Natural killer cell treated with Interleukin-12 subunit alpha and Interleukin-12 subunit beta and Interleukin-15 and Interleukin-18, amount 100 ng/mL, for 72 hours (primary cell): Measurements from ENCODE around the gene DPH1. TPM values are rescaled to one million over a fixed set of nuclear protein-coding genes. Genes with fewer than 3 reads are reported as not detected.

Experiments
- ATAC-seq, 2 donors: fragments of 150-1000 bp; cut with Tn5 transposase in 1 of 2; sonication (Bioruptor Pico), chemical (Tn5 transposase) in 1 of 2; 2 replicates each; pipeline ENCODE4 v1.10.0; 2021
- DNase-seq: peaks from one replicate; pipeline ENCODE4 v3.0.0; 2022; ENCODE audit warnings: low spot score
- H3K27ac Mint-ChIP-seq, 2 donors: 1 replicate in 1 of 2; 2 replicates in 1 of 2; pipeline ENCODE4 v1.8.0; 2022; ENCODE audit warnings: mixed read lengths in 2 of 2, mild to moderate bottlenecking in 1 of 2, moderate library complexity in 1 of 2
- H3K27me3 Mint-ChIP-seq, 2 donors: 1 replicate in 1 of 2; 2 replicates in 1 of 2; pipeline ENCODE4 v1.8.0; 2022; ENCODE audit warnings: mixed read lengths in 2 of 2
- H3K36me3 Mint-ChIP-seq: one replicate; pipeline ENCODE4 v1.8.0; 2022; ENCODE audit warnings: mixed read lengths
- H3K4me1 Mint-ChIP-seq, 2 donors: 1 replicate in 1 of 2; 2 replicates in 1 of 2; pipeline ENCODE4 v1.8.0; 2022; ENCODE audit warnings: low read depth in 2 of 2, mixed read lengths in 2 of 2, mild to moderate bottlenecking in 1 of 2
- H3K4me3 Mint-ChIP-seq: one replicate; pipeline ENCODE4 v1.8.0; 2022; ENCODE audit warnings: mixed read lengths
- H3K9me3 Mint-ChIP-seq: 2 replicates; pipeline ENCODE4 v1.8.0; 2022; ENCODE audit warnings: mixed read lengths
- total RNA-seq, 2 donors: library from RNA; stranded (reverse); gene quantifications; one replicate each; pipeline ENCODE4 v1.2.3, GENCODE V29; 2022

The DPH1 gene
- total RNA-seq, 2 donors from 2014 or later = 32.5 to 34.7 TPM

DNA sequence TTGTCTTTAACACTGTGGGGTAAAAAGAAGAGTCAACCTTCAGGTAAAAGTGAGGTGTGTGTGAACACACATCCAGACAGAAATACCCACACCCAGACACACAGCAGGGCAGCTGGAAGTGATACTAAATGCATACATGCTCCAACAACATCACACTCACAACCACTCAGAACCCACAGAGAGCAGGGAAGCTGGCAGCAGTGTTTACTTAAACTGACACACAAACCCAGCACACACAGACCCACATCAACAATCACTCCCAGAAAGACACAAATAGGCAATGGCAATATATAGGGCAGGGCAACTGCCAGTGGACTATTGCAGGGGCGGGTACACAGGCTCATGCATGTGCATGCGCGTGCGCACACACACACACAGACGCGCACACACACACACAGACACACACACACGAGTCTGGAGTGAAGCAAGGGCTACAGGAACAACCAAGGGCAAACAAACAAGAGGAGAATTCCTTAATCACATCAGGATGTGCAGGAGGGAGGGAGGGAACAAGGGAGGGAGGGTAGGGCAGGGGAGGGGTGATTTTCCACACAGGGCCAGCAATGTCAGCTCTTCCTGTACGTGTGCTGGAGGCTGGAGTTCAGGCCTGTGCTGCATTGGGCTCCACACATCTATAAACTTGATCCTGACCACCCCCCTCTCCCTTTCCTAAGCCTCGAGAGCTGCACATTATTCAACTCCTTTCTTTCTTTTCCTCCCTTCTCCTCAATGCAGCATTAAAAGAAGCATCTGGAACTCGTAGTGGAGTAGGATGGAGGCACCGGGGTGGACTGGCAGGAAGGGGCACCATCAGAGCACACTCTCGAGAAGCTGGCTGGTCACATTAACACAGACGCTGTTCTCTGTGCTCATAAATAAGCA is 55.1 kb downstream of the DPH1 start:
- Mint-ChIP-seq H3K4me1 (peaks cover 66 to 80% of the 10 kb centered on the region in 2 donors), H3K27me3 (no peaks in the 10 kb centered on the region), H3K9me3 (no peaks in the 10 kb centered on the region), H3K36me3 (no peaks in the 10 kb centered on the region), H3K4me3 (peak overlapping the region; percentile 27), H3K27ac (peak overlapping the region; percentile 57 to 66)
- ATAC-seq (no peak), DNase-seq (no peak)

DNA sequence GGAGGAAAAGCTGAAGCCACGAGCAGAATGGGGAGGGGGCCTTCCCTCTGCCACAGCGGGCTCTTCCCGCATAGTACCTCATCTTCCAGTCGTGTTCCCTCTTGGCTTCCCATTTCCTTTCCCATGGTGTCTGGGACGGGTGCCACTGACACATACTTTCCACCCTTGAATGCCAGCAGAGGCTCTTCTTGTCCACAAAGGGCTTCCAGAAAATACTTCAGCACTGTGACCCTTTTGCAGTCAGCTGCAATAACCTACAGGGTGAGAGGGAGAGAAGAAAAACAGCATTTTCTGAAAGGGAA is 55.6 kb downstream of the DPH1 start:
- Mint-ChIP-seq H3K4me1 (peaks cover 70 to 86% of the 10 kb centered on the region in 2 donors), H3K4me3 (no peak overlapping the region), H3K27ac (no peak overlapping the region), H3K36me3 (no peaks in the 10 kb centered on the region), H3K27me3 (no peaks in the 10 kb centered on the region), H3K9me3 (no peaks in the 10 kb centered on the region)
- DNase-seq (no peak), ATAC-seq (no peak)

DNA sequence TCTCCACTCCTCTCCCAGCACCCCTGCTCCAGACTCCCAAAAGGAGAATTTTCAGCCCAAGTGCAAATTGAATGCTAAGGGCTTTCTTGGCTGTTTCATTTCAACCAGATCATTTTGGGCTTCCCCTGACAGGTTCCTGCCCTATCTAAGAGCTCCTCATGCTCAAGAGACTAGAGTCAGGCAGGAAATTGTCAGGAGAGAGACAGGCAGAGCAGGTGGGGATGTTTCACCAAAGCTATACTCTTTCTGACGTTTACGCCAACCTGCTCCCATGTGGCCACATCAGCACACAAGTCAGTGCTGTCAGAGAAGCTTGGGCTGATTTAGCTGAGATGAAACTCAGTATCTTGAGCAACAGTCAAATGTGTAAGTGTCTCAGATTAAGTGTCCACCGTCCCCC is 56.4 kb downstream of the DPH1 start:
- Mint-ChIP-seq H3K9me3 (no peaks in the 10 kb centered on the region), H3K4me1 (peaks cover 74 to 91% of the 10 kb centered on the region in 2 donors), H3K27ac (peak overlapping the region in 1 of 2 donors; percentile 80), H3K36me3 (no peaks in the 10 kb centered on the region), H3K27me3 (no peaks in the 10 kb centered on the region), H3K4me3 (no peak overlapping the region)
- no peak for DNase-seq
- no peak for ATAC-seq

DNA sequence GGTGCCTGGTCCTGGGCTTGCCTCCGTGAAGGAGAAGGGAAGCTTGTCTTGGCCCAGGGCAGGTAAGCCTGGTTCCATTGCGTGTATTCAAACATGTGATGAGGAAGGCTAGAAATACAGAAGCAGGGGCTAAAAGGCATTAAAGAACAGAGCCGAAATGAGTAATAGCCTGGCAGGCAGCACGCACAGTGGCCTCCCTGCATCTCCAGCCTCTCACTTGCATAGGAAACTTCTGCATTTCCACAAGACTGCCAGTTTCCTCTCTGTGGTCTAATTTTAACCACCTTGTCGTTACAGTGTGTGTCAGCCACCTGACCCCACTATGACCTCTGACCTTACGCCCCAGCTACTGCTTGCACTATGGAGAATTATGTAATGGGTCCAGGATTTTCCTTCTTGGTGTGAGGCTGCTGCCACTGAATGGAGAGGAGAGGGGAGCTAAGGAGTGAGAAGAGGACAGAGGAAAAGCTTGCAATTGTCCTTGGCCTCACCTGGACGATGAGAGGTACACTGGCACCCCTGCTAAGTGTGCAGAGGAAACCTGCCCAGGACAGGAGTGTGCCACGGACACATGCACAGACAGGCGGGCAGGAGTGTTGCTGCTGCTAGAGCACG is 57.8 kb downstream of the DPH1 start:
- peaks cover 69 to 84% of the 10 kb centered on the region in 2 donors for H3K4me1 Mint-ChIP-seq
- H3K27me3 Mint-ChIP-seq = no peaks in the 10 kb centered on the region
- no peaks in the 10 kb centered on the region for H3K36me3 Mint-ChIP-seq
- peak overlapping the region; percentile 90 for H3K4me3 Mint-ChIP-seq
- H3K9me3 Mint-ChIP-seq = no peaks in the 10 kb centered on the region
- DNase-seq (peak; percentile 69), ATAC-seq (peak; percentile 70 to 79)
- H3K27ac Mint-ChIP-seq = peak overlapping the region; percentile 80 to 85

DNA sequence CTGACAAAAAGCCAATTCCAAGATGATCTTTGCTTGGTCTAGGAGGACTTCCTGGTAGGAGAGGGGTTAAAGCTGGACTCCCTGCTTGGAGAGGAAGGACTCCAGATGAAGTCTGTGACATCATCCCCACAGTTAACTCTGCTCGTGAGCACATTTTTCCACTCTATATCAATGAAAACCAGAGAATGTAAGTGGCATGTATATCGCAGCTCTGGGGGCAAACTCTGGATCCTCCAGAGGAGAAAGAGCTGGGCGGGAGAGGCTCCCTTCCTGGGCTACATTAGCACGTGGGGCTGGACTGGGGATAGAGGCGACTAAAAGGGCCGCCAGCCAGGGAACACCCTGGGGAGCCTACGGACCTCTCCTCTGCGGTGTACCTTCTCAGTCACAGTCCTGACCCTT is 59.1 kb downstream of the DPH1 start:
- Mint-ChIP-seq H3K4me1 (peaks cover 62 to 70% of the 10 kb centered on the region in 2 donors), H3K4me3 (peak overlapping the region; percentile 90), H3K9me3 (no peaks in the 10 kb centered on the region), H3K27ac (peak overlapping the region; percentile 80 to 85), H3K36me3 (no peaks in the 10 kb centered on the region), H3K27me3 (no peaks in the 10 kb centered on the region)
- DNase-seq (no peak), ATAC-seq (peak; percentile 34 to 50)

DNA sequence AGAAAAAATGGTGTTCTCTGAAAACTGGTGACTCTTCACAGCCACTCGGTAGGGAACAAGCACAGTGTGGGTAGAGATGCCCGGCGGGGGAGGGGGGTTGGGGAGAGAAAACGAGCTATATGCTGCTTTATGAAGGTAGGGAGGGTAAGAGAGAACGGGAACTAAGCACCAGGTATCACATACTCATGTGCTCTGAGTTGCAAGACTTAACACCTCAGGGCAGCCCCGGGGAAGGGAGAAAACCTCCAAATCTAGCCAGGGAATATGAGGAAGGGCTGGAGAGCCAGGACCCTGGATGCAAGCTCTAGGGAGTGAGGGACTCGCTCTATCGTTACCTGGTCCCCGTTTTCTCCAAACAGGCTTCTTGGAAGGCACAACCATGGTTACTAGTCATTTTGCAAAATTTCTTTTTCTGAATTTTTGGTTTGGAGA is 60.3 kb downstream of the DPH1 start:
- H3K9me3 Mint-ChIP-seq = no peaks in the 10 kb centered on the region
- H3K4me3 Mint-ChIP-seq = peak overlapping the region; percentile 90
- H3K27me3 Mint-ChIP-seq = no peaks in the 10 kb centered on the region
- DNase-seq = no peak
- peak in 1 of 2 donors; percentile 7 for ATAC-seq
- no peaks in the 10 kb centered on the region for H3K36me3 Mint-ChIP-seq
- H3K4me1 Mint-ChIP-seq = peaks cover 53 to 60% of the 10 kb centered on the region in 2 donors
- H3K27ac Mint-ChIP-seq = peak overlapping the region; percentile 80 to 85

DNA sequence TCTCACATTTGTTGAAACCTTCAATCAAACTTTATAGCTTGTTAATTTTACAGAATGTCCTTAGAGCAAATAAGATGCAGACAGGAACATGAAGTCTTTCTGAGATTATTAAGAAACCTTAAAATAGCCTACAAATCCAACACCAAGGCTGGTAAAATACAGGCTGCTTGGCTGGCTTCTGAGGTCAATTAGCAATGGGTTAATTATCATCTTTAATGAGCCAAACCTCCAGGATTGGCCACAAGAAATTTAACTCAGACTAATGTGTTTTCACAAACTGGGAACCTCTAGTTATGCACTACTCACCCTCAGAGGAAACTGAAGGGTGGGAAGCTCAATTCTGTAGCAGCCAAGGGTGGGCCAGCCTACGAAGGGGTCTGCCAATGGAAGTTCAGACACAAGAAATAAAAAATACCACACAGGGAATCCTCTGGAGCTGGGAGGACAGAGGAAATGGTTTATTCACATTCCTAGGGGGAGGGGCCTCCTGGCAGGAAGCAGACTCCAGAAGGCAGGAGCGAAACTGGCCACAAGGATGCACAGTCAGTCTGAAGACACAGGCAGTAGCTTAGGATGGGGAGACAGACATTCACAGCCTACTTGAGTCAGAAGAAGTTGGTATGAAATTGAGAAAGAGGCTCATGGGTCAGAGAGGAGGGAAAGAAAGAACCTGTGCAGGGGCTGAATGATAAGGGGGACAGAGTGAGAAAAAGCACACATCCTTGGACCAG is 61.0 kb downstream of the DPH1 start:
- ATAC-seq (no peak), DNase-seq (no peak)
- peak overlapping the region; percentile 90 for H3K4me3 Mint-ChIP-seq
- no peaks in the 10 kb centered on the region for H3K36me3 Mint-ChIP-seq
- no peaks in the 10 kb centered on the region for H3K9me3 Mint-ChIP-seq
- H3K27me3 Mint-ChIP-seq = no peaks in the 10 kb centered on the region
- peak overlapping the region; percentile 68 to 80 for H3K27ac Mint-ChIP-seq
- peaks cover 53 to 55% of the 10 kb centered on the region in 2 donors for H3K4me1 Mint-ChIP-seq

DNA sequence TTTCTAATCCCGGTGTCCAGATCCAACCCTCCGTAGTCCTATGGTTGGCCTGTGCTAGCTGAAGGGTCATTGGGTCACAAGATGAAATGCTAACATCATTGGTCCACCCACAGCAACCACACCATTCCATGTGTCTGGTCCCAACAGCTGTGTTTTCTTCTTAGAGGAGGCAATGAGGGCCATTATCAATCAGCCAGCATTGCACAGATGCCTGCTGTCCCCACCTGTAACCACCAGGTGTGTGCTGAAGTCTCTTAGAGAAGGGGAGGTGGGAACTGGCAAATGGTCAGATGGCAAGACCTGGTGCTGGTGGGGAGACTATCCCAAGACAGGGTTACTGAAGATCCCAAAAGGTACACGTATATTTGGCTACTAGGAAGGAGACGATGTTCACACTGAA is 62.3 kb downstream of the DPH1 start:
- Mint-ChIP-seq H3K9me3 (no peaks in the 10 kb centered on the region), H3K27ac (peak overlapping the region in 1 of 2 donors; percentile 43), H3K27me3 (no peaks in the 10 kb centered on the region), H3K4me1 (peaks cover 46 to 47% of the 10 kb centered on the region in 2 donors), H3K4me3 (no peak overlapping the region), H3K36me3 (no peaks in the 10 kb centered on the region)
- DNase-seq (no peak), ATAC-seq (no peak)

DNA sequence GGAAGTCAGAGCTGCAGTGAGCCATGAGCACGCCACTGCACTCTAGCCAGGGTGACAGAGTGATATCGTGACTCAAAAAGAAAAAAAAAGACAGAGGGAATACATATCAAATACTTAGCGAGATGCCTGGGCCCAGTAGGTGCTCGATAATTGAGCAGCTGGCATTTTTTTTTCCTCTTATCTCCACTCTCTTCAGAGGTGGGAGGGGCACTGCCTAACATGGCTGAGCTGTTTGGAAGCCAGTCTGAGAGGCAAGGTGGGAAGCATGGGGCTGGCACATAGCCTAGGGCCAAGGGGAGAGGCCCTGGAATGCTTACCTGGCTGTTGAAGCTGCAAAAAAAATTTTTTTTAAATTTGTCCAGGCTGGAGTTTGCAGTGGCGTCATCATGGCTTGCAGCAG is 63.4 kb downstream of the DPH1 start:
- Mint-ChIP-seq H3K36me3 (no peaks in the 10 kb centered on the region), H3K9me3 (no peaks in the 10 kb centered on the region), H3K27ac (no peak overlapping the region), H3K27me3 (no peaks in the 10 kb centered on the region), H3K4me3 (no peak overlapping the region), H3K4me1 (peaks cover 44 to 47% of the 10 kb centered on the region in 2 donors)
- DNase-seq = no peak
- ATAC-seq = no peak

Other genes with a start within 250 kb of the DPH1 start
- 10 to 100 TPM; 28.4 to 35.7 TPM for gene SMYD4, start 200.3 kb upstream of the DPH1 start, total RNA-seq
- 100 to 1,000 TPM; 144 to 169 TPM for gene RPA1, start 200.1 kb upstream of the DPH1 start, total RNA-seq
- gene RTN4RL1, start 4.8 kb upstream of the DPH1 start, total RNA-seq = not detected
- gene OVCA2, start 11.9 kb downstream of the DPH1 start, total RNA-seq = 10 to 100 TPM; 35.5 to 49.8 TPM
- gene HIC1, start 24.9 kb downstream of the DPH1 start, total RNA-seq = 10 to 100 TPM; 24.8 to 56.7 TPM